ENCODE results near the gene CENPA.

Gene CENPA

DNA sequence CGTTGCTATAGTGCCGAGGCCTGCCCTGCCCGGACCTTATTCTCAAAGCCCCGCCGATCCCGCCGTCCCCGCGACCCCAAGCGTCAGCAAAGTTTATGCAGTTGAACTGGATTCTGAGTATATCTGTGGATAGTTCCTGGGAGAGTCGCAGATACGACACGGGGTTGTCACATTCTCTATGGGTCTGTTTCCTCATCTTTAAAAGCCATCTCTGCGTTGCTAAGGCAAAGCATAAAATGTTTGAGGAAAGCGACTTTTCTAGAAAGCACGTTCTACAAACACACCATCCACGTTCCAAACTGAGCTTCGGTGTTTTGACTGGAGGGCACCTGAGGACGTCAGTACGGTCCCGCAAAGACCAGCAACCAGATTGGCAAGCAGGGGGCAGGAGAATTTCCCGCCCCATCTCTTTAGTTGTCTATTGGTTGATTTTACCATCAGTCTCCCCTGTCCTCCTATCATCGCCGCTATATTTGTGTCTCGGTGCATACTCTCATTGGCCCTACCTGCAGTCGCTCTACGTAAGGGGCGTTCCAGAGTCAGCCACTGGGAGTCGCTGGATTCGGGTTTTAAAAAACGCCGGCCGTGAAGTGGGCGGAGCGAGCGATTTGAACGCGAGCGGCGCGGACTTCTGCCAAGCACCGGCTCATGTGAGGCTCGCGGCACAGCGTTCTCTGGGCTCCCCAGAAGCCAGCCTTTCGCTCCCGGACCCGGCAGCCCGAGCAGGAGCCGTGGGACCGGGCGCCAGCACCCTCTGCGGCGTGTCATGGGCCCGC lies at the start of gene CENPA:
Gene CENPA, plus strand, starts transcription at position 626 of the 776 bp plus-strand sequence. Its CDS starts 141 bp downstream, at position 767.
- no peaks in the 10 kb centered on the region for H3F3A ChIP-seq (ENCODE audit: insufficient read depth)
- peak within 1 kb of the TSS; percentile 88 for H2AFZ ChIP-seq (ENCODE audit: low read depth, low read length, severe bottlenecking)
- peak within 1 kb of the TSS; percentile 78 for H3K27ac ChIP-seq (ENCODE audit: low read depth, low read length)
- H3K79me2 ChIP-seq (ENCODE audit: insufficient read depth, low read length) = peaks cover 46% of the 10 kb centered on the region
- H3K27me3 ChIP-seq (ENCODE audit: low read length) = no peaks in the 10 kb centered on the region
- no peaks in the 10 kb centered on the region for H3K9me3 ChIP-seq (ENCODE audit: insufficient read depth, low read length)
- peak within 1 kb of the TSS; percentile 81 for H3K4me2 ChIP-seq (ENCODE audit: low read depth, low read length, poor library complexity, severe bottlenecking)
- TF ChIP-seq EZH2phosphoT487 (conservative IDR thresholded peaks at IDR 0.05; ENCODE audit: low read length) = no peak
- TF ChIP-seq, protein P1, sequence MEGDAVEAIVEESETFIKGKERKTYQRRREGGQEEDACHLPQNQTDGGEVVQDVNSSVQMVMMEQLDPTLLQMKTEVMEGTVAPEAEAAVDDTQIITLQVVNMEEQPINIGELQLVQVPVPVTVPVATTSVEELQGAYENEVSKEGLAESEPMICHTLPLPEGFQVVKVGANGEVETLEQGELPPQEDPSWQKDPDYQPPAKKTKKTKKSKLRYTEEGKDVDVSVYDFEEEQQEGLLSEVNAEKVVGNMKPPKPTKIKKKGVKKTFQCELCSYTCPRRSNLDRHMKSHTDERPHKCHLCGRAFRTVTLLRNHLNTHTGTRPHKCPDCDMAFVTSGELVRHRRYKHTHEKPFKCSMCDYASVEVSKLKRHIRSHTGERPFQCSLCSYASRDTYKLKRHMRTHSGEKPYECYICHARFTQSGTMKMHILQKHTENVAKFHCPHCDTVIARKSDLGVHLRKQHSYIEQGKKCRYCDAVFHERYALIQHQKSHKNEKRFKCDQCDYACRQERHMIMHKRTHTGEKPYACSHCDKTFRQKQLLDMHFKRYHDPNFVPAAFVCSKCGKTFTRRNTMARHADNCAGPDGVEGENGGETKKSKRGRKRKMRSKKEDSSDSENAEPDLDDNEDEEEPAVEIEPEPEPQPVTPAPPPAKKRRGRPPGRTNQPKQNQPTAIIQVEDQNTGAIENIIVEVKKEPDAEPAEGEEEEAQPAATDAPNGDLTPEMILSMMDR (IDR thresholded peaks at IDR 0.05; ENCODE audit: insufficient read depth, low read length, poor library complexity, severe bottlenecking) = no peak
- peak within 1 kb of the TSS; percentile 94 for H3K4me3 ChIP-seq (ENCODE audit: insufficient read depth, low read length, poor library complexity, severe bottlenecking)
- no peaks in the 10 kb centered on the region for H4K20me1 ChIP-seq (ENCODE audit: low read depth, low read length)
- no peaks in the 10 kb centered on the region for H3K9me2 ChIP-seq (replicated peaks; ENCODE audit: insufficient read depth, low read length)
- peaks cover 14% of the 10 kb centered on the region for H3K36me3 ChIP-seq (ENCODE audit: low read length)
- peak within 1 kb of the TSS; percentile 93 for H3K9ac ChIP-seq (ENCODE audit: low read length)

DNA sequence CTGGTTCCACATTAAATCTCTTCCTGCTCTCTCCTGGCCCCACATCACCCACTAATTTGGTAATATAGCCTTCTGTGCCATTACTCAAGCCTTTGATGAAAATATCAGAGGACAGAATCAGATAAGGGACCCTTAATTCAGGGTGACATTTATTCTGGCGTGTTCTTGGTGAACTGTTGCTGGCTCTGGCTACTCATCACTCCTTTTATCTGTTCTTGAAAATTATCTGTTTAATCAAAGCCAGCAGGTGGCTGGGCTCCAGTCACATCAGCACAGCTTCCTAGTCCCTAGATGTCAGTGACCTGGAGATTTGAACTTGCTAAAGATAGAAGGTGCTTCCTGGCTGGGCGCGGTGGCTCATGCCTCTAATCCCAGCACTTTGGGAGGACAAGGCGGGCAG lies 48.6 kb upstream of the CENPA start:
- H3K36me3 ChIP-seq (ENCODE audit: low read length) = no peaks in the 10 kb centered on the region
- H3K79me2 ChIP-seq (ENCODE audit: insufficient read depth, low read length) = no peaks in the 10 kb centered on the region
- no peaks in the 10 kb centered on the region for H3K9me2 ChIP-seq (replicated peaks; ENCODE audit: insufficient read depth, low read length)
- H3K9me3 ChIP-seq (ENCODE audit: insufficient read depth, low read length) = no peaks in the 10 kb centered on the region
- H4K20me1 ChIP-seq (ENCODE audit: low read depth, low read length) = no peaks in the 10 kb centered on the region
- H3K27ac ChIP-seq (ENCODE audit: low read depth, low read length) = no peak overlapping the region
- TF ChIP-seq, protein P1 (IDR thresholded peaks at IDR 0.05; ENCODE audit: insufficient read depth, low read length, poor library complexity, severe bottlenecking) = no peak
- no peak for TF ChIP-seq EZH2phosphoT487 (conservative IDR thresholded peaks at IDR 0.05; ENCODE audit: low read length)
- no peak overlapping the region for H2AFZ ChIP-seq (ENCODE audit: low read depth, low read length, severe bottlenecking)
- H3K27me3 ChIP-seq (ENCODE audit: low read length) = no peaks in the 10 kb centered on the region
- H3K9ac ChIP-seq (ENCODE audit: low read length) = no peak overlapping the region
- no peak overlapping the region for H3K4me3 ChIP-seq (ENCODE audit: insufficient read depth, low read length, poor library complexity, severe bottlenecking)
- no peaks in the 10 kb centered on the region for H3F3A ChIP-seq (ENCODE audit: insufficient read depth)
- no peak overlapping the region for H3K4me2 ChIP-seq (ENCODE audit: low read depth, low read length, poor library complexity, severe bottlenecking)

DNA sequence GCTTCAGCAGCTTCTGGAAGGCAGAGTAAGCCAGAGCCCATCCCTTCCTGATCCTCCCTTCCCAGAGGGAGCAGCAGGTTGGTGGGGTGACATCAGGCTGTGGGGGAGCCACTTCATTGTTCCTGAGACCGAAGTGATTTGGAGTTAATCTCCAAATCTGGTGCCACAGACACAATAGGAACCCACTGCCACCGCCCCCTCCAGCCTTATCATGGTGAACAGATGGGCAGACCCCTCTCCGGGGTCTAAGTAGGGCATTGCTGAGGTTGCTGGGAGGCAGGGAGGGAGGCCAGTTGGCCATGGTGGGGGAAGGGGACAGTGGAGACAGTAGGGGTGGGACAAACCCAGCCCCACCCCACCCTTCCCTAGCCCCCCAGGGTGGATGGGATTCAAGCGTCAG lies 47.4 kb upstream of the CENPA start:
- H3K4me3 ChIP-seq (ENCODE audit: insufficient read depth, low read length, poor library complexity, severe bottlenecking) = no peak overlapping the region
- no peak overlapping the region for H3K4me2 ChIP-seq (ENCODE audit: low read depth, low read length, poor library complexity, severe bottlenecking)
- H4K20me1 ChIP-seq (ENCODE audit: low read depth, low read length) = no peaks in the 10 kb centered on the region
- H3F3A ChIP-seq (ENCODE audit: insufficient read depth) = no peaks in the 10 kb centered on the region
- H3K27ac ChIP-seq (ENCODE audit: low read depth, low read length) = no peak overlapping the region
- no peaks in the 10 kb centered on the region for H3K27me3 ChIP-seq (ENCODE audit: low read length)
- H3K79me2 ChIP-seq (ENCODE audit: insufficient read depth, low read length) = no peaks in the 10 kb centered on the region
- no peaks in the 10 kb centered on the region for H3K9me3 ChIP-seq (ENCODE audit: insufficient read depth, low read length)
- no peak overlapping the region for H3K9ac ChIP-seq (ENCODE audit: low read length)
- TF ChIP-seq EZH2phosphoT487 (conservative IDR thresholded peaks at IDR 0.05; ENCODE audit: low read length) = no peak
- TF ChIP-seq, protein P1 (IDR thresholded peaks at IDR 0.05; ENCODE audit: insufficient read depth, low read length, poor library complexity, severe bottlenecking) = no peak
- H3K36me3 ChIP-seq (ENCODE audit: low read length) = no peaks in the 10 kb centered on the region
- no peaks in the 10 kb centered on the region for H3K9me2 ChIP-seq (replicated peaks; ENCODE audit: insufficient read depth, low read length)
- H2AFZ ChIP-seq (ENCODE audit: low read depth, low read length, severe bottlenecking) = no peak overlapping the region

All from SU-DHL-6 (cell line).